ENCODE data around the gene FCRL6.

Gene FCRL6

DNA sequence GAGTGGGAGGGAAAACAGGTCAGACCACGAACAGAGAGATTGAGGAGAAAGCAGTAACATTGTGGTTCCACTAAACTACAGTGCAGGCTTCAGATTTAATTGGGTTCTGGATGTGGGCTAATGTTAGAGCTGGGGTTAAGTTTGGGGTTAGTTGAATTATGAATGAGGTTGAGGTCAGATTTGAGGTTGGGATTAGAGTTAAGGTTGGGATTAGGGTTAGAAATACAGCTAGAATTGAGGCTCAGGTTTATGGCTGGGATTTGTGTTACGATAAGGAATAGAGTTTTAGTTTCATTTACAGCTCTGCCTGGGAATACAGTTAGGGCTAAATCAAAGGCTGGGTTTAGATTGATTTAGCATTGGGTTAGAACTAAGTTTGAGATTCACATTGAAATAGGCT is 62.1 kb downstream of the FCRL6 start:
- DNase-seq (ENCODE audit: low read depth) = no peak
